OCI-LY1 (cell line): Measurements from ENCODE around the gene SPACA7.

Source experiments
- H2AFZ ChIP-seq: fragments of 200-600 bp; sonication (generic), shearing (Covaris generic); 2 replicates; pipeline ENCODE4 v1.6.0; 2014; ENCODE audit warnings: antibody characterized with exemption, mild to moderate bottlenecking, low read length
- H3F3A ChIP-seq: fragments of 200-600 bp; sonication (generic), shearing (Covaris generic); 2 replicates; pipeline ENCODE4 v1.6.0; 2014; ENCODE audit warnings: mild to moderate bottlenecking, antibody characterized with exemption, low read length, moderate library complexity; ENCODE audit not compliant: insufficient read depth
- H3K27ac ChIP-seq: fragments of 200-600 bp; sonication (generic); 2 replicates; pipeline ENCODE4 v1.5.1; 2014; ENCODE audit warnings: low read length, mixed run types, mild to moderate bottlenecking, low read depth; ENCODE audit not compliant: poor library complexity, severe bottlenecking
- H3K27me3 ChIP-seq: fragments of 200-600 bp; sonication (generic); 2 replicates; pipeline ENCODE4 v1.6.0; 2014; ENCODE audit warnings: antibody characterized with exemption, mild to moderate bottlenecking, low read length, moderate library complexity; ENCODE audit not compliant: insufficient read depth
- H3K36me3 ChIP-seq: fragments of 200-600 bp; sonication (generic); 2 replicates; pipeline ENCODE4 v1.6.1; 2014; ENCODE audit warnings: mild to moderate bottlenecking, antibody characterized with exemption, low read length, moderate library complexity, mixed read lengths; ENCODE audit not compliant: insufficient read depth
- H3K4me1 ChIP-seq: fragments of 200-600 bp; sonication (generic); 2 replicates; pipeline ENCODE4 v1.5.1; 2014; ENCODE audit warnings: mild to moderate bottlenecking, low read length, moderate library complexity; ENCODE audit not compliant: insufficient read depth, severe bottlenecking
- H3K4me2 ChIP-seq: fragments of 200-600 bp; sonication (generic), shearing (Covaris generic); 2 replicates; pipeline ENCODE4 v1.6.1; 2014; ENCODE audit warnings: low read length
- H3K4me3 ChIP-seq: fragments of 200-600 bp; sonication (generic); 2 replicates; pipeline ENCODE4 v1.5.1; 2014; ENCODE audit warnings: low read length, low read depth, mild to moderate bottlenecking, mixed read lengths; ENCODE audit not compliant: poor library complexity, severe bottlenecking
- H3K79me2 ChIP-seq: fragments of 200-600 bp; shearing (Covaris generic); 2 replicates; pipeline ENCODE4 v1.6.1; 2016; ENCODE audit warnings: mixed run types, low read length, mixed read lengths; ENCODE audit not compliant: insufficient read depth
- H3K9ac ChIP-seq: fragments of 200-600 bp; sonication (generic), shearing (Covaris generic); 2 replicates; pipeline ENCODE4 v1.6.1; 2014; ENCODE audit warnings: mild to moderate bottlenecking, low read length, mixed read lengths
- H3K9me2 ChIP-seq: fragments of 200-600 bp; sonication (generic), shearing (Covaris generic); 2 replicates; pipeline ENCODE4 v1.6.1; 2014; ENCODE audit warnings: low read depth, mild to moderate bottlenecking, low read length, mixed read lengths
- H3K9me3 ChIP-seq: fragments of 200-600 bp; shearing (Covaris generic); 2 replicates; pipeline ENCODE4 v1.6.1; 2014; ENCODE audit warnings: low read length, mixed read lengths
- H4K20me1 ChIP-seq: fragments of 200-600 bp; sonication (generic), shearing (Covaris generic); 2 replicates; pipeline ENCODE4 v1.6.0; 2016; ENCODE audit warnings: mild to moderate bottlenecking, low read length; ENCODE audit not compliant: insufficient read depth
- EZH2 ChIP-seq: fragments of 200-600 bp; sonication (generic), shearing (Covaris generic); IDR thresholded peaks from 2 replicates; pipeline ENCODE4 v1.8.0; 2017; ENCODE audit warnings: borderline replicate concordance, mixed run types, mild to moderate bottlenecking, antibody characterized with exemption, low read length, moderate library complexity, mixed read lengths
- TF ChIP-seq, protein P1 (sequence below): fragments of 200-600 bp; sonication (generic), shearing (Covaris generic); IDR thresholded peaks from 2 replicates; pipeline ENCODE4 v1.5.1; 2017; ENCODE audit warnings: mild to moderate bottlenecking, antibody characterized with exemption, low read length, moderate library complexity, mixed read lengths

The SPACA7 gene

DNA sequence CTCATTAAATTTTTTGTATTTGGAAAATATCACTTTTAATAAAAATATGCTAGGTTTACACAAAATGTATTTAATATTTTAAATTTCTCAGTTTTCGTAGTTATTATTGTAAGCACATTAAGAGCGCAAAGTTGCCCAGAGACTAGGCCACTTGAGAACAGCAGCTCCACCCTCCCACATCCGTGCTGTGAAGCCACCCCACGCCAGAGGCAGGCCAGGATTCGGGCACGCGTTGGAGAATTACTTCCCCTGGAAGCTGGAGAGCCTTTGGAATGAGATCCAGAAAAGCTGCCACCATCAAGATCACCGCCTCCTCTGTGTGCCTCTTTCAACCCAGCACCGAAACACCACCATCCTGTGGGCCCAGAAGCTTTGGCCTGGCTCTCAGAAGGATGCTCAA lies 41.0 kb upstream of the SPACA7 start:
- H3K9me2 ChIP-seq, result no peaks in the 10 kb centered on the region
- no peaks in the 10 kb centered on the region for H3K36me3 ChIP-seq
- H3K4me2 ChIP-seq, result no peak overlapping the region
- no peak for TF ChIP-seq EZH2
- TF ChIP-seq, protein P1, sequence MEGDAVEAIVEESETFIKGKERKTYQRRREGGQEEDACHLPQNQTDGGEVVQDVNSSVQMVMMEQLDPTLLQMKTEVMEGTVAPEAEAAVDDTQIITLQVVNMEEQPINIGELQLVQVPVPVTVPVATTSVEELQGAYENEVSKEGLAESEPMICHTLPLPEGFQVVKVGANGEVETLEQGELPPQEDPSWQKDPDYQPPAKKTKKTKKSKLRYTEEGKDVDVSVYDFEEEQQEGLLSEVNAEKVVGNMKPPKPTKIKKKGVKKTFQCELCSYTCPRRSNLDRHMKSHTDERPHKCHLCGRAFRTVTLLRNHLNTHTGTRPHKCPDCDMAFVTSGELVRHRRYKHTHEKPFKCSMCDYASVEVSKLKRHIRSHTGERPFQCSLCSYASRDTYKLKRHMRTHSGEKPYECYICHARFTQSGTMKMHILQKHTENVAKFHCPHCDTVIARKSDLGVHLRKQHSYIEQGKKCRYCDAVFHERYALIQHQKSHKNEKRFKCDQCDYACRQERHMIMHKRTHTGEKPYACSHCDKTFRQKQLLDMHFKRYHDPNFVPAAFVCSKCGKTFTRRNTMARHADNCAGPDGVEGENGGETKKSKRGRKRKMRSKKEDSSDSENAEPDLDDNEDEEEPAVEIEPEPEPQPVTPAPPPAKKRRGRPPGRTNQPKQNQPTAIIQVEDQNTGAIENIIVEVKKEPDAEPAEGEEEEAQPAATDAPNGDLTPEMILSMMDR, result no peak
- H3K27me3 ChIP-seq, result peaks cover 6% of the 10 kb centered on the region; the same call in 1 of the 2 replicates
- no peak overlapping the region for H2AFZ ChIP-seq
- H4K20me1 ChIP-seq, result no peaks in the 10 kb centered on the region
- no peaks in the 10 kb centered on the region for H3K9me3 ChIP-seq
- no peaks in the 10 kb centered on the region for H3K4me1 ChIP-seq
- no peak overlapping the region for H3K4me3 ChIP-seq
- no peak overlapping the region for H3K27ac ChIP-seq
- no peaks in the 10 kb centered on the region for H3K79me2 ChIP-seq
- no peak overlapping the region for H3K9ac ChIP-seq
- no peaks in the 10 kb centered on the region for H3F3A ChIP-seq

DNA sequence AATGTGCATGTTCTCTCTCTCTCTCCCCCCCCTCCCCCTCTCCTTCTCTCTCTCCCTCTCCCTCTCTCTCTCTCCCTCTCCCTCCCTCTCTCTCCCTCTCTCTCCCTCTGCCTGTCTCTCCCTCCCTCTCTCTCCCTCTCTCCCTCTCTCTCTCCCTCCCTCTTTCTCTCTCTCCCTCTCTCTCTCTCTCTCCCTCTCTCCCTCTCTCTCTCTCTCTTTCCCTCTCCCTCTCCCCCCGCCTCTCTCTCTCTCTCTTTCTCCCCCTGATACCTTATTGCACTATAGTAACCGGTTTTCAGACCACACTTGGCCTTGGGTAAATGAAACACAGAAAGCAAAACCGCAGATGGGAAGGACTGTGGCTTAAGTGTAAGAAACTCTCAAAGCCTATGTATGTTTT lies 34.7 kb upstream of the SPACA7 start:
- Histone ChIP-seq H3K27ac (no peak overlapping the region), H2AFZ (no peak overlapping the region), H3K9me3 (no peaks in the 10 kb centered on the region), H3K36me3 (no peaks in the 10 kb centered on the region), H3K9me2 (no peaks in the 10 kb centered on the region), H3K4me1 (no peaks in the 10 kb centered on the region), H3F3A (no peaks in the 10 kb centered on the region), H3K79me2 (no peaks in the 10 kb centered on the region), H3K4me3 (no peak overlapping the region), H3K9ac (no peak overlapping the region), H3K27me3 (peaks cover 4% of the 10 kb centered on the region; the same call in 1 of the 2 replicates), H3K4me2 (no peak overlapping the region), H4K20me1 (no peaks in the 10 kb centered on the region)
- no peak for TF ChIP-seq EZH2
- TF ChIP-seq, protein P1, result no peak

DNA sequence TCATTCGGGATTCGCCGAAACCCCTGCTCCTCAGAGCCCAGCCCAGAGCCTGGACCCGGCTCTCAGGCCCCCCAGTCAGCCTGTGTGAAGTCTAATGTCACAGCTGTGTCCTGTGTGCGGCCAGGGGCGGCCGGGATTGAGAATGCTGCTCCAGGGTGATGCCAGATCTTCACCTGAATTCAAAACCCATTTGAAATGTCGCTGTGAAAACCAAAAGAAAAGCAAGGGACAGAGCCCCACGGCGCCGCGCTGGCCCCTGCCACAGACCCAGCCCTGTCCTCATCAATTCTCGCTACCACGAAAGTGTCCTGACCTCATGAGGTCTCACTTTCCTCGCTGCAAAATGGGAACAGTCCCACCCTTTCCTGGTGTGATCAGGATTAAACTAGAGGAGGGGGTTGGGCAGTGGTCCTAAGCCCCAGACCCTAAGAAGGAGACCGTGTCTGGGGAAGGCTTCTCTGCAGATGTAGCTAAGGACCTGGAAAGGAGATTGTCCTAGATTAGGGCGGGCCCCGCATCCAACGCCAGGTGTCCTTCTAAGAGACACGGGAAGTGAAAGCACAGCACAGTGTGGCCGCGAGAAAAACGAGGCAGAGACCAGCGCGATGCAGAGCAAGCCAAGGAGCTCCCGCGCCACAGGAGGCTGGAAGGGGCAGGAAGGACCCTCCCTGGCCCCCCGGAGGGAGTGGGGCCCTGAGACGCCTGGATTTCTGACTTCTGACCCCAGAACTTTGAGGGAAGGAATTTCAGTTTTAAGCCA lies 34.0 kb upstream of the SPACA7 start:
- H3K36me3 ChIP-seq, result no peaks in the 10 kb centered on the region
- H3K4me1 ChIP-seq, result no peaks in the 10 kb centered on the region
- H3K27ac ChIP-seq, result no peak overlapping the region
- H3K79me2 ChIP-seq, result no peaks in the 10 kb centered on the region
- no peak overlapping the region for H3K4me3 ChIP-seq
- no peak for TF ChIP-seq EZH2
- TF ChIP-seq, protein P1, result no peak
- no peak overlapping the region for H3K9ac ChIP-seq
- no peak overlapping the region for H3K4me2 ChIP-seq
- no peaks in the 10 kb centered on the region for H4K20me1 ChIP-seq
- no peaks in the 10 kb centered on the region for H3K9me2 ChIP-seq
- no peaks in the 10 kb centered on the region for H3K9me3 ChIP-seq
- H3K27me3 ChIP-seq, result peaks cover 5% of the 10 kb centered on the region; the same call in 1 of the 2 replicates
- H2AFZ ChIP-seq, result no peak overlapping the region
- no peaks in the 10 kb centered on the region for H3F3A ChIP-seq
